Ovary (tissue), 9 donors: Measurements from ENCODE around the gene WNK4. TPM values are rescaled to one million over a fixed set of nuclear protein-coding genes. Genes with fewer than 3 reads are reported as not detected.
"Not testable (repeated sequence)": the region's sequence is repeated elsewhere in the genome, so short reads cannot be mapped to it uniquely, and the experiment has no call there.

Experiments
- DNase-seq, 5 donors: peaks; one replicate each; pipeline ENCODE4 v3.0.0-alpha.2; 2019 to 2020
- H3K27ac ChIP-seq, 2 donors: fragments of 200-600 bp; one replicate each; pipeline versions ENCODE4 v1.5.1 to v1.8.0; 2019 to 2022
- H3K27me3 ChIP-seq: fragments of 200-600 bp; one replicate; pipeline ENCODE4 v1.8.0; 2022
- H3K36me3 ChIP-seq: fragments of 200-600 bp; sonication (generic); one replicate; pipeline ENCODE4 v1.5.1; 2019
- H3K4me1 ChIP-seq: one replicate; pipeline ENCODE4 v1.8.1; 2013; ENCODE audit warnings: mild to moderate bottlenecking, moderate library complexity; ENCODE audit not compliant: insufficient read depth
- H3K4me3 ChIP-seq: fragments of 200-600 bp; sonication (generic); one replicate; pipeline ENCODE4 v1.5.1; 2017
- H3K9me3 ChIP-seq, 2 donors: fragments of 200-600 bp in 1 of 2; sonication (generic) in 1 of 2; one replicate each; pipeline versions ENCODE4 v1.5.1 to v1.8.1; 2013 to 2019; ENCODE audit warnings: mild to moderate bottlenecking in 1 of 2, moderate library complexity in 1 of 2
- EP300 ChIP-seq: sonication (generic); formaldehyde crosslinking; IDR thresholded peaks from one replicate; pipeline ENCODE4 v1.6.1; 2017; ENCODE audit warnings: antibody characterized with exemption
- POLR2A ChIP-seq: fragments of 450-650 bp; IDR thresholded peaks from one replicate; pipeline ENCODE4 v1.6.1; 2017; ENCODE audit warnings: antibody characterized with exemption, mild to moderate bottlenecking, moderate library complexity
- WGBS, 3 donors: extraction: QIAGEN DNeasy Blood & Tissue Kit in 1 of 3; methylation state at CpG; one replicate each; pipeline versions ENCODE4 v1.1.5 to v1.1.7; 2013 to 2017; 5-methylcytosine and 5-hydroxymethylcytosine counted together
- intact Hi-C, 4 donors: fragments of 100-400 bp; cut with DNase I; formaldehyde crosslinking; loops; one replicate each; pipeline versions ENCODE4 v1.11.0 to v1.15.1; 2022 to 2023
- polyA plus RNA-seq, 2 donors: library from polyadenylated mRNA; stranded (reverse); fragments of 200-250 nt in 1 of 2; fragments of 350-450 nt in 1 of 2; fragmentation: Illumina TruSeq in 1 of 2; extraction: RNeasy Lipid Tissue Mini Kit (QIAGEN cat#74804) in 1 of 2; gene quantifications; one replicate each; pipeline ENCODE4 v1.2.3, GENCODE V29; 2013 to 2014
- total RNA-seq, 7 donors: library from RNA; depleted of rRNA in 2 of 7; stranded (reverse); fragments of >200 nt in 2 of 7; fragmentation: NEBNext Ultra II Directional in 3 of 7; extraction: Animal tissue kit (Norgen Biotek cat#: 25700) in 3 of 7; gene quantifications; one replicate each; pipeline versions ENCODE4 v1.1.0 to v1.2.4, GENCODE V29; 2016 to 2023
- TF ChIP-seq, protein P1 (sequence below), 3 donors: fragments of 450-650 bp in 2 of 3; fragments of 200-600 bp in 1 of 3; IDR thresholded peaks; one replicate each; pipeline versions ENCODE4 v1.5.1 to v1.8.0; 2016 to 2022; ENCODE audit warnings: antibody characterized with exemption in 3 of 3, mild to moderate bottlenecking in 1 of 3
- donor health status: DM: no; HTN: no; CAD: no; lungs with moderate emphysema.
- donor health status: DM: no; HTN: no; CAD: no.
- donor health status: Bipolar disorder and iron deficiency.
- donor health status: DM: yes; HTN: yes; CAD: no.
- donor health status: DM: no; HTN: no; CAD: no.
- donor health status: DM: yes; HTN: yes; CAD: no.

The WNK4 gene
- total and polyA plus RNA-seq, 9 donors = 1.1 to 11.9 (median 2.1) TPM

DNA sequence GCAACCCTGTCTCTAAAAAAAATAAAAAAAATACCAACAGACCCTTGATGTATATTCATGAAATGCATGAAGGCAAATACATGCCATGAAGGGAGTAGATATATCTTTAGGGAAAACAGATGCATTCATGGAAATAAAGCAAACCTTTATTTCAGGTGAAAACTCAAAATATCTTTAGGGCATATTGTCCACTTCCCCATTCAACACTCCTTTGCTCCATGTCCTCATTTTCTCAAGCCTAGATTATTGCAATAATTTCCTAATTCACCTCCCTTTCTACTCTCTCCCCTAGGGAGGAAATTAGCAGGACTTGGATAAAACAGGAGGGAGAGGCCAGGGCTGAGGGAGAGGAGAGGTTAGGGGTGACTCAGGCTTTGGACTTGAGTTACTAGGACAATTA lies 12.9 kb upstream of the WNK4 start:
- Histone ChIP-seq H3K27ac (no peak overlapping the region), H3K36me3 (no peaks in the 10 kb centered on the region), H3K4me1 (no peaks in the 10 kb centered on the region), H3K4me3 (no peak overlapping the region), H3K27me3 (no peaks in the 10 kb centered on the region), H3K9me3 (no peaks in the 10 kb centered on the region)
- intact Hi-C loops = loop anchor here in 1 of 4 donors (10.0 kb wide), 1 partner anchor 183 kb away; no protein-coding TSS in a partner anchor
- no peak for DNase-seq
- TF ChIP-seq EP300 (no peak), POLR2A (no peak)
- TF ChIP-seq, protein P1, sequence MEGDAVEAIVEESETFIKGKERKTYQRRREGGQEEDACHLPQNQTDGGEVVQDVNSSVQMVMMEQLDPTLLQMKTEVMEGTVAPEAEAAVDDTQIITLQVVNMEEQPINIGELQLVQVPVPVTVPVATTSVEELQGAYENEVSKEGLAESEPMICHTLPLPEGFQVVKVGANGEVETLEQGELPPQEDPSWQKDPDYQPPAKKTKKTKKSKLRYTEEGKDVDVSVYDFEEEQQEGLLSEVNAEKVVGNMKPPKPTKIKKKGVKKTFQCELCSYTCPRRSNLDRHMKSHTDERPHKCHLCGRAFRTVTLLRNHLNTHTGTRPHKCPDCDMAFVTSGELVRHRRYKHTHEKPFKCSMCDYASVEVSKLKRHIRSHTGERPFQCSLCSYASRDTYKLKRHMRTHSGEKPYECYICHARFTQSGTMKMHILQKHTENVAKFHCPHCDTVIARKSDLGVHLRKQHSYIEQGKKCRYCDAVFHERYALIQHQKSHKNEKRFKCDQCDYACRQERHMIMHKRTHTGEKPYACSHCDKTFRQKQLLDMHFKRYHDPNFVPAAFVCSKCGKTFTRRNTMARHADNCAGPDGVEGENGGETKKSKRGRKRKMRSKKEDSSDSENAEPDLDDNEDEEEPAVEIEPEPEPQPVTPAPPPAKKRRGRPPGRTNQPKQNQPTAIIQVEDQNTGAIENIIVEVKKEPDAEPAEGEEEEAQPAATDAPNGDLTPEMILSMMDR (IDR thresholded peaks at IDR 0.05) = no peak

DNA sequence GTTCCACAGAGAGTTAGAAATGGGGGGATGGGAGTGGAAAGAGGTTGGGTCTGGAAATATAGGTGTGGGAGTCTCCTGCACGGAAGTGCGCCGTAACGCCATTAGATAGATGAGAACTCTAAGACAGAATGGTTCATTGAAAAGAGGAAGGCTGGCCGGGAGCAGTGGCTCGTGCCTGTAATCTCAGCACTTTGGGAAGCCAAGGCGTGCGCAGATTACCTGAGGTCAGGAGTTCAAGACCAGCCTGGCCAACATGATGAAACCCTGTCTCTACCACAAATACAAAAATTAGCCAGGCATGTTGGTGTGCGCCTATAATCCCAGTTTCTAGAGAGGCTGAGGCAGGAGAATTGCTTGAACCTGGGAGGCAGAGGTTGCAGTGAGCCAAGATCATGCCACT lies 12.4 kb upstream of the WNK4 start:
- H3K27ac ChIP-seq, H3K36me3 ChIP-seq, DNase-seq, H3K27me3 ChIP-seq, H3K4me1 ChIP-seq, H3K4me3 ChIP-seq, H3K9me3 ChIP-seq: not testable (repeated sequence)
- 44 to 47% (median 46%) methylated on average over 9 of the region's 9 CpGs for WGBS, 3 donors
- intact Hi-C loops = loop anchor here in 1 of 4 donors (10.0 kb wide), 1 partner anchor 183 kb away; no protein-coding TSS in a partner anchor

GRCh38 chr17:42769964-42770363 lies 10.4 kb upstream of the WNK4 start:
- not testable (repeated sequence) for H3K4me1 ChIP-seq, DNase-seq, H3K9me3 ChIP-seq, H3K27ac ChIP-seq, H3K27me3 ChIP-seq, H3K4me3 ChIP-seq, H3K36me3 ChIP-seq
- intact Hi-C loops = loop anchor here in 2 of 4 donors (10.0 kb wide), 2 partner anchors 65 to 185 kb away; no protein-coding TSS in a partner anchor
- WGBS, 3 donors = 41 to 56% (median 46%) methylated on average over 10 of the region's 10 CpGs

DNA sequence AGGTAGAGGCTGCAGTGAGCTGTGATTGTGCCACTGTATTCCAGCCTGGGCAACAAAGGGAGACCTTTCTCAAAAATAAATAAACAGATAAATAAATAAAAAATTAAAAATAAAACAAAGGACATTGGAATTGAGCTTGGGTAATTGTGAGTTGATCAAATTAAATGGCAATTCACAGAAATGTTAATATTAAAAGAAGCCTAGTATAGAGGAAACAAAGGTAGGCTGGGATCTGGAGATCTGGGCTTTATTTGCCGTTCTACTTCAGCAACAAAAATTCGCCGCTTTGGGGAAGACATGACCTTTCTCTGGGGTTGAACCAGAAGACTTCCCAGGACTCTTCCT lies 7.5 kb upstream of the WNK4 start:
- DNase-seq = no peak
- Histone ChIP-seq H3K27me3 (no peaks in the 10 kb centered on the region), H3K4me3 (peak overlapping the region; percentile 80), H3K27ac (peak overlapping the region; percentile 48 to 84), H3K4me1 (peaks cover 2% of the 10 kb centered on the region), H3K9me3 (no peaks in the 10 kb centered on the region), H3K36me3 (no peaks in the 10 kb centered on the region)
- intact Hi-C loops = loop anchor here in 1 of 4 donors (10.0 kb wide), 1 partner anchor 68 kb away; no protein-coding TSS in a partner anchor
- WGBS, 3 donors = 0 to 4% (median 3%) methylated on average over 3 of the region's 3 CpGs
- TF ChIP-seq EP300 (no peak), POLR2A (no peak)
- TF ChIP-seq, protein P1 (IDR thresholded peaks at IDR 0.05) = no peak

DNA sequence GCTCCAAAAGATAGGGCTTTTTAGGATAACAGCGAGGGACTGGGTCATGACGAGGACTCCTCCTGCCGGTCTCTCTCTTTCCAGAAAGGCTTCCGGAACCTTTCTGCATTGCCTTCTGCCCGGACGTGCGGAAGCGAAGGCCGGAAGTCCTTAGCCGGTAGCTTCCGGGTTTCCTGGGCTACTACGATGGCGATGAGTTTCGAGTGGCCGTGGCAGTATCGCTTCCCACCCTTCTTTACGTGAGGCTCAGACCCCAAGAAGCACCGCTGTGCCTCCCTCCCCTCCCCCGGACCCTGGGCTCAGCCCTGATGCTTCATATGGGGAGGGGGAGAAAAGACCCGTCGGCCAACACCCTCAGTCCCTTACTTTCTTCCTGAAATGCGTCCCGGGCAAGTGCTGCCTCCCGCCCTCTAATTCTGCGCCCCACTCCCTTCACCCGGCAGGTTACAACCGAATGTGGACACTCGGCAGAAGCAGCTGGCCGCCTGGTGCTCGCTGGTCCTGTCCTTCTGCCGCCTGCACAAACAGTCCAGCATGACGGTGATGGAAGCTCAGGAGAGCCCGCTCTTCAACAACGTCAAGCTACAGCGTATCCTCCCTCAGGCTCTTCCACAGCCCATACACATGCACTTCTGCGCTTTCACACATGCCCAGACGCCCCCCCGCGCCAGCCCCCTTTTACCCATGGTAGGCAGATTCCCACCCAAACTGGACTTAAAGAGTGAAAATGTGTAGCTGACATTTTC lies 6.9 kb upstream of the WNK4 start, which contains the start of gene VPS25:
Gene VPS25, plus strand, starts transcription at position 160 of the 746 bp plus-strand sequence. Its CDS starts 27 bp downstream, at position 187.
- Histone ChIP-seq H3K36me3 (no peaks in the 10 kb centered on the region), H3K4me1 (peaks cover 2% of the 10 kb centered on the region), H3K27me3 (no peaks in the 10 kb centered on the region), H3K27ac (peak within 1 kb of the TSS; percentile 48 to 84), H3K4me3 (peak within 1 kb of the TSS; percentile 80), H3K9me3 (no peaks in the 10 kb centered on the region)
- peak; percentile 74 to 85 (median 77) for DNase-seq
- TF ChIP-seq, protein P1 (IDR thresholded peaks at IDR 0.05) = peak in 1 of 3 donors; percentile 19
- TF ChIP-seq EP300 (no peak), POLR2A (peak; percentile 75)
- 0 to 1% (median 0%) methylated on average over 39 of the region's 39 CpGs for WGBS, 3 donors
- intact Hi-C loops = loop anchor here in 1 of 4 donors (10.0 kb wide), 1 partner anchor 69 kb away; no protein-coding TSS in a partner anchor
